ENCODE measurements around the gene APCDD1. TPM values are rescaled to one million over a fixed set of nuclear protein-coding genes. Genes with fewer than 3 reads are reported as not detected.
A peak's percentile ranks its signal among the peaks of the same experiment; 100 is the strongest.

APCDD1 gene
- total and polyA plus RNA-seq, 2 experiments from 2014 or later = 0.31 to 1.0 TPM

GRCh38 chr18:10519999-10520935, 65.8 kb downstream of the APCDD1 start:
- no peak overlapping the region for H3K4me3 ChIP-seq
- Mint-ChIP-seq H3K9me3 (no peaks in the 10 kb centered on the region), H3K36me3 (ENCODE audit: low read depth) (no peaks in the 10 kb centered on the region), H3K27me3 (ENCODE audit: insufficient read depth, low read depth, poor library complexity) (peaks cover 6% of the 10 kb centered on the region), H3K4me3 (no peak overlapping the region), H3K4me1 (peaks cover 15% of the 10 kb centered on the region), H3K27ac (no peak overlapping the region)
- H3F3A ChIP-seq (replicated peaks; ENCODE audit: low read depth) = no peaks in the 10 kb centered on the region
- H4K20me1 ChIP-seq (replicated peaks; ENCODE audit: insufficient read depth) = no peaks in the 10 kb centered on the region
- no peaks in the 10 kb centered on the region for H3K79me2 ChIP-seq (replicated peaks; ENCODE audit: insufficient read depth)
- ATAC-seq = peak; percentile 98
- H3K9me2 ChIP-seq (ENCODE audit: insufficient read depth) = no peaks in the 10 kb centered on the region
- H3K27ac ChIP-seq (ENCODE audit: low read depth) = no peak overlapping the region
- no peaks in the 10 kb centered on the region for H3K4me1 ChIP-seq (ENCODE audit: insufficient read depth)
- TF ChIP-seq ZNF331 (CRISPR knock-in tag; IDR thresholded peaks at IDR 0.05; ENCODE audit: low read depth) (no peak), JUNB (IDR thresholded peaks at IDR 0.05; ENCODE audit: unreplicated experiment) (no peak), REST (IDR thresholded peaks at IDR 0.05; ENCODE audit: unreplicated experiment) (no peak), CREB1 (CRISPR knock-in tag; IDR thresholded peaks at IDR 0.05; ENCODE audit: low read depth) (no peak), POLR2AphosphoS5 (IDR thresholded peaks at IDR 0.05; ENCODE audit: low read depth) (no peak), STAT1 (IDR thresholded peaks at IDR 0.05; ENCODE audit: unreplicated experiment) (no peak), NANOG (IDR thresholded peaks at IDR 0.05; ENCODE audit: borderline replicate concordance) (no peak)
- TF ChIP-seq, protein P1, sequence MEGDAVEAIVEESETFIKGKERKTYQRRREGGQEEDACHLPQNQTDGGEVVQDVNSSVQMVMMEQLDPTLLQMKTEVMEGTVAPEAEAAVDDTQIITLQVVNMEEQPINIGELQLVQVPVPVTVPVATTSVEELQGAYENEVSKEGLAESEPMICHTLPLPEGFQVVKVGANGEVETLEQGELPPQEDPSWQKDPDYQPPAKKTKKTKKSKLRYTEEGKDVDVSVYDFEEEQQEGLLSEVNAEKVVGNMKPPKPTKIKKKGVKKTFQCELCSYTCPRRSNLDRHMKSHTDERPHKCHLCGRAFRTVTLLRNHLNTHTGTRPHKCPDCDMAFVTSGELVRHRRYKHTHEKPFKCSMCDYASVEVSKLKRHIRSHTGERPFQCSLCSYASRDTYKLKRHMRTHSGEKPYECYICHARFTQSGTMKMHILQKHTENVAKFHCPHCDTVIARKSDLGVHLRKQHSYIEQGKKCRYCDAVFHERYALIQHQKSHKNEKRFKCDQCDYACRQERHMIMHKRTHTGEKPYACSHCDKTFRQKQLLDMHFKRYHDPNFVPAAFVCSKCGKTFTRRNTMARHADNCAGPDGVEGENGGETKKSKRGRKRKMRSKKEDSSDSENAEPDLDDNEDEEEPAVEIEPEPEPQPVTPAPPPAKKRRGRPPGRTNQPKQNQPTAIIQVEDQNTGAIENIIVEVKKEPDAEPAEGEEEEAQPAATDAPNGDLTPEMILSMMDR (conservative IDR thresholded peaks at IDR 0.05; ENCODE audit: low read depth in 2 of 2) = peak; percentile 84 to 92
- DNase-seq (ENCODE audit: low spot score) = peak; percentile 89
- no peaks in the 10 kb centered on the region for H3K36me3 ChIP-seq (ENCODE audit: insufficient read depth)
- no peak overlapping the region for H3K4me2 ChIP-seq
- no peak overlapping the region for H2AFZ ChIP-seq
- no peaks in the 10 kb centered on the region for H3K27me3 ChIP-seq (ENCODE audit: insufficient read depth)

- no peaks in the 10 kb centered on the region for H3K4me1 ChIP-seq (ENCODE audit: insufficient read depth)
- no peak for ATAC-seq
- DNase-seq (ENCODE audit: low spot score) = no peak
- Mint-ChIP-seq H3K36me3 (ENCODE audit: low read depth) (no peaks in the 10 kb centered on the region), H3K27me3 (ENCODE audit: insufficient read depth, low read depth, poor library complexity) (peaks cover 8% of the 10 kb centered on the region), H3K4me3 (no peak overlapping the region), H3K27ac (no peak overlapping the region), H3K9me3 (no peaks in the 10 kb centered on the region), H3K4me1 (peaks cover 15% of the 10 kb centered on the region)
- no peaks in the 10 kb centered on the region for H3K9me2 ChIP-seq (ENCODE audit: insufficient read depth)
- H3K79me2 ChIP-seq (replicated peaks; ENCODE audit: insufficient read depth) = peaks cover 3% of the 10 kb centered on the region
- no peak overlapping the region for H3K4me2 ChIP-seq
- no peak overlapping the region for H2AFZ ChIP-seq
- H3K27me3 ChIP-seq (ENCODE audit: insufficient read depth) = no peaks in the 10 kb centered on the region
- no peaks in the 10 kb centered on the region for H4K20me1 ChIP-seq (replicated peaks; ENCODE audit: insufficient read depth)
- H3K4me3 ChIP-seq = no peak overlapping the region
- H3F3A ChIP-seq (replicated peaks; ENCODE audit: low read depth) = no peaks in the 10 kb centered on the region
- no peaks in the 10 kb centered on the region for H3K36me3 ChIP-seq (ENCODE audit: insufficient read depth)
- H3K27ac ChIP-seq (ENCODE audit: low read depth) = no peak overlapping the region
- TF ChIP-seq JUNB (IDR thresholded peaks at IDR 0.05; ENCODE audit: unreplicated experiment) (no peak), ZNF462 (CRISPR knock-in tag; IDR thresholded peaks at IDR 0.05) (no peak)
Observed at GRCh38 chr18:10521566-10521965, 67.1 kb downstream of the APCDD1 start.

Data from GM23338 (cell line).